GM21381 (cell line): ENCODE results near the gene TMEM272.
"Not testable (repeated sequence)": the region's sequence is repeated elsewhere in the genome, so short reads cannot be mapped to it uniquely, and the experiment has no call there.

Experiments used
- ATAC-seq: cut with Tn5 transposase; IDR thresholded peaks from one replicate; pipeline ENCODE4 v1.9.1; 2021; ENCODE audit warnings: mild to moderate bottlenecking, moderate library complexity; ENCODE audit not compliant: unreplicated experiment

The TMEM272 gene

GRCh38 chr13:51825681-51826254 lies 19.2 kb downstream of the TMEM272 start:
- no peak for ATAC-seq

- ATAC-seq: no peak
Observed at GRCh38 chr13:51825165-51825592, 19.8 kb downstream of the TMEM272 start.

GRCh38 chr13:51824712-51825111 lies 20.3 kb downstream of the TMEM272 start:
- ATAC-seq: not testable (repeated sequence)

GRCh38 chr13:51823863-51824262 lies 21.1 kb downstream of the TMEM272 start:
- no peak for ATAC-seq

GRCh38 chr13:51823359-51823758 lies 21.6 kb downstream of the TMEM272 start:
- ATAC-seq: no peak

GRCh38 chr13:51822106-51822815 lies 22.7 kb downstream of the TMEM272 start:
- no peak for ATAC-seq

- no peak for ATAC-seq
Observed at GRCh38 chr13:51821606-51822005, 23.4 kb downstream of the TMEM272 start.

GRCh38 chr13:51820016-51820597 lies 24.9 kb downstream of the TMEM272 start:
- ATAC-seq: no peak

- no peak for ATAC-seq
Observed at GRCh38 chr13:51819544-51819943, 25.4 kb downstream of the TMEM272 start.

GRCh38 chr13:51818781-51819511 lies 26.0 kb downstream of the TMEM272 start:
- peak; percentile 41 for ATAC-seq

GRCh38 chr13:51818276-51818675 lies 26.7 kb downstream of the TMEM272 start:
- ATAC-seq: no peak

- ATAC-seq: no peak
Observed at GRCh38 chr13:51817717-51818116, 27.3 kb downstream of the TMEM272 start.

GRCh38 chr13:51816604-51817249 lies 28.2 kb downstream of the TMEM272 start:
- ATAC-seq: no peak

GRCh38 chr13:51815848-51816247 lies 29.1 kb downstream of the TMEM272 start:
- ATAC-seq: no peak

- ATAC-seq: peak; percentile 75
Observed at GRCh38 chr13:51814825-51815650, 29.9 kb downstream of the TMEM272 start.

- no peak for ATAC-seq
Observed at GRCh38 chr13:51814071-51814470, 30.9 kb downstream of the TMEM272 start.

- ATAC-seq: no peak
Observed at GRCh38 chr13:51811920-51812451, 33.0 kb downstream of the TMEM272 start.

GRCh38 chr13:51811046-51811445 lies 33.9 kb downstream of the TMEM272 start:
- ATAC-seq: no peak

GRCh38 chr13:51808811-51809210 lies 36.2 kb downstream of the TMEM272 start:
- no peak for ATAC-seq

GRCh38 chr13:51807041-51807440 lies 37.9 kb downstream of the TMEM272 start:
- ATAC-seq: no peak
